Measurements from ENCODE around the gene PLCG1.
"Not testable (repeated sequence)": the region's sequence is repeated elsewhere in the genome, so short reads cannot be mapped to it uniquely, and the experiment has no call there.

Gene PLCG1

DNA sequence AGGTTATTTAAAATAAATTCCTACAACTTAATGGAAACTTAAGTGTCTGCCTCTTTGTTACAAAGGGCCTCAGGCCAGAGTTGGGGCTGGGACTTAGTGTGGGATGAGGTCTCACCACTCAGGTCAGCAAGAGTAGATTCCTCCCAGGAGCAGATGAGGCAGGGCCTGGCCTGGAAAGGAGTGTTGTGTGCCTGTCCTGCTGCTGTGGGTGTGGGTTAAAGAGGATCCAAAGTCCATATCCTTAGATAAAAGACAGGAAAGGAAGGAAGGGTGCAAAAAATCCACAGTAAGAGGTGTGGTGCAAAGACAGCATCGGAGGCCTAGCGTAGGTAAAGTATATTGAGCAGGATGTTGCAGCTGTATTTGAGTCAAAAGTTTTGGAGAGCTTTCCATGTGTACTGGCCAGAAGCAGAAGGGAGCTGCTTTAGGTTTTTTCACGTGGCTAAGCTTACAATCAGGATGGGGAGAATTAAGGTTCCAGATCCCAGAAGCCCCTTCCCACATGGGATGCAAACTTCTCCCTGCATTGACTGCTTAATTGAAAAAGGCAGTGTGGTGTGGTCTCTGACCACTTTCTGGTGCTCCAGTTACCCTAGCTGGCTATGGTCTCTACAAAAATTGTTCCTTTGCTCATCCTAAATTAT lies 12.8 kb upstream of the PLCG1 start:
- no peak for DNase-seq (ENCODE audit: low read depth)

DNA sequence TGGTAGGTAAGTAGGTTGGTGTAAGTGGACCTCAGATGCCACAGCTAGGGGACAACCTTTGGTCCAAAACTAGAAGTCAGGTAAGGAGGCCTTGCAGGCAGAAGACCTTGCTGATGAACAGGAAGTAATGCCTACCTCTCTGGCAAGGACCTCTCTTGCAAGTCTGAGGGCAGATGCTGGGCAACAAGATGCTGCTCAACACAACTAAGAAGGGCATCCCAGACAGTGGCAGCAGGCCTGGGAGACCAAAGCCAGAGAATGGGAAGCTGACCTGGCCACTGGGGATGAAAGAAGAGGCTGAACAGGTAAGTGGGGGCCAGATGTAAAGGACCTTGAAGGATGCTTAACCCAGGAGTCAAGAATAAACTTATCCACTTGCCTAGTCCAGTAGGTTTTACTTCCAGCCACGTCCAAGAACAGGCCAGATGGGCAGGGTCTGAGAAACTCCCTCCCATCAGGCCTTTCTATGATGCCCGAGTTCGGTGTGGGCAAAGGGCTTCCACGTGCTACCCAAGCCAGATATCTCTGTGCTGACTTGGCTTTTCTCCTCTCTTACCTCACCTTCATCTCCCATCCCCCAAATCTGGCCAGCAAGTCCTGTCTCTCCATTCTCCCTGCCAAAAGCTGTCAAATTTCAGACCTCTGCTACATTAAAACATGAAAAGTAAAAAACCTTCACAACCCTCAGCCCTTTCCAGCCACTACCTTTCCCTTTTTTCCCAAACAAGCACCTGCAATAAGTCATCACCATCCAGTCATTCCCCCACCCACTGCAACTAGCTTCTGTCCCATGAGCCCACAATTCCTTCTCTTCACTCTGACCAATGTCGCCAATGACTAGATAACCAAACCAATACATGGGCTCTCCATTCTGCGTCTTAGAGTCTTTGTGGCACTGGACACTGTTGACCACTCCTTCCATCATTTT lies 11.5 kb upstream of the PLCG1 start:
- no peak for DNase-seq (ENCODE audit: low read depth)

DNA sequence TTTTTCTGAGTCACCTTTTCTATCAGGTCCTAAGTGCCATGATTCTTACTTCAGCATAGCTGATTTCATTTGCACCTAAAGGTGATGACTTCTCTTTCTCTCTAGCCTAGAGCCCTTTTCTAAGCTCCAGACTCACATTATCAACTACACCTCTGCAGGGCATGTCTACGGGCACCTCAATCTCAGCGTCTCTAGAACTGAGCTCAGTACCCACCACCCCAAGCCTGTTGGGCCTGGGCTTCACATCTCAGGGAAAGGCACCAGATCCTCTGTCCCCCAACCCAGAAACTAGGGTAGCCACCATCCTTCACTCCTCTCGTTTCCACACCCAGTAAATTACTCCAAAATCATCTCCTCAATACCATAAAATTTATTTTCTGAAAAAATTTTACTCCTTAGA lies 10.6 kb upstream of the PLCG1 start:
- DNase-seq (ENCODE audit: low read depth) = no peak

DNA sequence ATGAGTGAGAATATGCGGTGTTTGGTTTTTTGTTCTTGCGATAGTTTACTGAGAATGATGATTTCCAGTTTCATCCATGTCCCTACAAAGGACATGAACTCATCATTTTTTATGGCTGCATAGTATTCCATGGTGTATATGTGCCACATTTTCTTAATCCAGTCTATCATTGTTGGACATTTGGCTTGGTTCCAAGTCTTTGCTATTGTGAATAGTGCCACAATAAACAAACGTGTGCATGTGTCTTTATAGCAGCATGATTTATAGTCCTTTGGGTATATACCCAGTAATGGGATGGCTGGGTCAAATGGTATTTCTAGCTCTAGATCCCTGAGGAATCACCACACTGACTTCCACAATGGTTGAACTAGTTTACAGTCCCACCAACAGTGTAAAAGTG lies 9.0 kb upstream of the PLCG1 start:
- DNase-seq (ENCODE audit: low read depth) = not testable (repeated sequence)

DNA sequence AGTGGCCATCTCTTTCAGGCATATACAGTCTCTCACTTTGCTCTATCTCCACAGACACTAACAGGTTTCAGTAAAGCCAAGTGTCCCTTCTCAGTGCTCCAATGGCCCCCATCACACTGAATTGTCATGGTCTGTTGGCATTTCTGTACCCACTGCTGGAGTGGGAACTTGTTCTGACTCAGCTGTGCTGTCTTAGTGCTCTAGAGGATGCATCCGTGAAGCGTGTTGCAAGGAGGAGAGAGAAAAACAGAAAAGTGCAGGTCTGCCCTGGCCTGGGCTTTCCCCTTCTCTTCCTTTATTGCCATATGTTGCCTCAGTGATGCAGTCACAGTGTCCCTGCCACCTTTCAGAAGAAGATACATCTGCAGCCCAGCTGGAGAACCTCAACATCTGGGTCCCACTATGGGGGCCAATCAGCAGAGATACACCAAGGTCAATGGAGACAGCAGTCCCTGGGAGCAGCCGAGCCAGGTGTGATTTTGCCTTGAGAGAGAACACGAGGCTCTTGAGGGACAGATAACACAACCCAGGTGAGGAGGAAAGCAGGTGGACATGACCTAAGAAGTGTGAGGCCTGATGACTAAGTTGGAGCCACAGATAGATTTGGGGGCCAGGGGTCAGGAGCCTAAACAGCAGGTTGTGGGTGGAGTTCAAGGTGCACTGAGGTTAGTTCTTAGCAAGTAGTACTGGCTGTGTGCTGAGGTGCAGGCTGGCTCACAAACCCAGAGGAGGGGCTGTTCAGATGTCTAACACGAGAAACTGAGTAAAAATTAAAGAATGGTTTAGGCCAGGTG lies 5.6 kb upstream of the PLCG1 start:
- DNase-seq (ENCODE audit: low read depth) = no peak

DNA sequence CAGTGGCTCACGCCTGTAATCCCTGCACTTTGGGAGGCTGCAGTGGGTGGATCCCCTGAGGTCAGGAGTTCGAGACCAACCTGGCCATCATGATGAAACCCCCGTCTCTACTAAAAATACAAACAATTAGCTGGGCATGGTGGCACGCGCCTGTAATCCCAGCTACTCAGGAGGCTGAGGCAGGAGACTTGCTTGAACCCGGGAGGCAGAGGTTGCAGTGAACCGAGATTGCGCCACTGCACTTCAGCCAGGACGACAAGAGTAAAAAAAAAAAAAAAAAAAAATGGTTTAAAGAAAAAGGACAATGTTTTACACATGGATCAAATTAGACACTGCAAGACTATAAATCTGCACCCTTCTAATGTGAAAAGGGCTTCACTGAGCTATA lies 5.0 kb upstream of the PLCG1 start:
- not testable (repeated sequence) for DNase-seq (ENCODE audit: low read depth)

DNA sequence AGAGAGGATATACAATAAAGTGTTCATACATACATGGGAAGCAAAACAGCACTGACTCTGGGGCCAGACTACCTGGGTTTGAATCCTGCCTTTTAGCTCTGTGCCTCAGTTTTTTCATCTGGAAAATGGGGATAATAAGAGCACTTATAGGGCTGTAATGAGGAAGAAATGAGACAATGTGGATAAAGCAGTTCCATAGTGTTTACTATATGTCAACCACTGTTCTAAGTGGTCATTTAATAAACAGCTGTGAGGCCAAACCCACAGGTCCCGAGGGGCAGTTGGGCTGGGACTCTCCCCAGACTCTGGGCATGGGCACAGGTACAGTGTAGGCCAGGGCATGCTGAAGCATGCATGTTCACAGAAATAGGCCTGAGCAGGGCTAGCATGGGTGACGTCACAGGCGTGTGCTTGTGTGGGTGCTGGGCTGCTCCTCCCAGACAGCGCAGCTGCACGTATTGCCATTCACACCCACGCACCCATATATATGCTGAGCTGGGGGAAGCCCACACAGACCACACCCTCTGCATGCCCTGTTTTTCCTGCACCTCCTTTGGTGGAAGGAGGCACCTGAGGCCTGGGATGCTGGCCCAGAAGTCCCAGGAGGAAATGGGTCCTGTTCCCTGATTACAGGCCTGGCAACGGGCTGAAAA lies 3.5 kb upstream of the PLCG1 start:
- DNase-seq (ENCODE audit: low read depth) = peak; percentile 62

DNA sequence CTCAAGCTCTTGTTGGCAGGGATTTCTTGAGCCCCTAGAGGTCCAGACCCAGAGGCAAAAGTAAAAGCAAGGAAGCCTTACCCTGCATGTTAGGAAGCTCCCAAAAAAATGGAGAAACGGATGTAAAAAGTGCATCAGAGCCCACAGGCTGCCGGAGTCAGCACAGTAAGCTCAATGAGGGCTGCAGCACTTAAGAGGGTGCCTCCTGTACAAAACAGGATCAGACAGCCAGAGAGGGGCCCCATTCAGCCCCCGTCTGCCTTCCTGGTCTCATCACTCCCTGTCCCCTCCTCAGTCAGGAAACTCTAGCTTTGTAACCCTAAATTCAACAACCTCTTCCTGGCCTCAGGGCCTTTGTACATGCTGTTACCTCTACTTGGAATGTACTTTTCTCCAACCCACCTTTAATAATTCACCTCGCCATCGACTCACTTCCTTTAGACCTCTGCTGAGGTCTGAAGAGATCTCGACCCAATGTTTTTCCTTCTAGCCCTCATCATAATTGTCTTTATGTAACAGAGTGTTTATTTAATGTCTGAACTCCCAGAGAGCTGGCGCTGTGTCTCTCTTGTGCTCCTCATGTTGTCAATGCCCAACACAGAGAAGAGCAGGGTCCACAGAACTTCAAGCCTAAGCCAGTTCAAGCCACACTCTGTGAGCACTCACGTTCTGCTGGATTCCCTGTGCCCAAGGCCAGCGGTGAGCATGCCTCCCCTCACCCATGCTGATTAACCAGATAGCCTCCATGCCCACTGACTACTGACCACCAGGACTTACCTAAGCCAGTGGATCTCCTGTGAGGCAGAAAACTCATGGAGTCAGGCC lies 2.8 kb upstream of the PLCG1 start:
- DNase-seq (ENCODE audit: low read depth) = no peak

DNA sequence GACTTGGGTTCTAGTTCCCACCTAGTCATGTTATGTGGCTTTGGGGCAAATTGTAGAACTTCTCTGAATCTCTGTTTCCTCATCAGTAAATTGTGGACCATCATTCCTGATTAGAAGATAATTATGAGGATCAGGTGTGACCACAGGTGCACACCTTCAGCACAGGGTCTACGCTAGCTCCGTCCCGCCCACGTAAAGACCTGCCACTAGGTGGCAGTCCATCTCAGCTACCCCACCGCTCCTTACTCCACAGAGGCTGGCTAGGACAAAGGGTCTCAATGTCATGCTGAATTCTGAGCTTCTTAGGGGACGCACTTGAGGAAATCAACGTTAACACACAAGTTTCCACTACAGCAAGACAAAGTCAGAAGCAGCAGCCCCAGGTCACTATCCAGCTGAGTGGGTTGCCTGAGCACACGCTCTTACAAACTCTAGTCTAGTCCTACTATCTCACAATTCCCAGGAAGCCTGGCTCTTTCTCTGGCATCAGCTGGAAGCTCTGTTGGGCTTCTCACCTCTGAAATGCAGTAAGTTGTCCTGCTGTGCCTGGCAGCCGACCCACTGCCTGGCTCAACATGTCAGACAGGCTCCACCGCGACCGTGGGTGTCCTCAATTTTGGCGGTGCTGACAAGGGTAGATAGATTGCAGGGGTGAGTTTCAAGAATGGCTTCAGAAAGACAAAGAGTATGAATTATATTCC lies 2.0 kb upstream of the PLCG1 start:
- no peak for DNase-seq (ENCODE audit: low read depth)

DNA sequence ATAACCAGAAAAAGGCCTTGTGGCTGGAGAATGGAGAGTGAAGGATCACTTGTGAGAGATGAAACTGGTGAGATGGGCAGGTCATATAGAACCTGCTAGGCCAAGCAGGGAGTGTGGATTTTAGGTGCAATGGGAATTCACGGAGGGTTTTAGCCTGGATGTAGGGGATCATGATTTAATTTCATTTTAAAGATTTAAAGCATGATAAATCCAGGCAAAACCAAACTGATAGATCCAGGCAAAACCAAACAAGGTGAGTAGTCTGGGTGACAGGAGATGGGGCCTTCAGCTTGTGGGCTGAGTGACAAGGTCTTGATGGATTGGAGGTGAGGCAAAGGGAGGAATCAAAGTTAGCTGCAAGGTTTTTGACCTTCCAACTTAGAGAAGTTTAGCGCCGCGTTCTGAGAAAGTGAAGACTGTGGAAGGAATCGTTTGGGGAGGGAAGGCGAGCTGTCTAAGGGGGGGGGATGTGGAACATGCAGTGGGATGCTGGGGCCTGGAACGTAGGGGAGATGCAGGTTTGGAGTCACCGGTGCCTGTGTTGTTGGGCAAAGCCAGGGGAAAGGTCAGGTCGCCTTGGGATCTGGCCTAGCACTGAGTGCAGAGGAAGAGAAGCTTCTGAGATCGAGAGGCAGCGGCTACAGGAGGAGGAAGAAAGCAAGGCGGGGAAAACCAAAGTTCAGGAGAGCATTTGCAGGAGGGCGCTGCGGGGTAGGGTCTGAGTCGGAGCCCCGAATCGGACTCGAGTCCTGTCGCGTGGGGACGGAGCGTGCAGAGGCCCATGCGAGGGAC lies 1.3 kb upstream of the PLCG1 start:
- DNase-seq (ENCODE audit: low read depth) = no peak

DNA sequence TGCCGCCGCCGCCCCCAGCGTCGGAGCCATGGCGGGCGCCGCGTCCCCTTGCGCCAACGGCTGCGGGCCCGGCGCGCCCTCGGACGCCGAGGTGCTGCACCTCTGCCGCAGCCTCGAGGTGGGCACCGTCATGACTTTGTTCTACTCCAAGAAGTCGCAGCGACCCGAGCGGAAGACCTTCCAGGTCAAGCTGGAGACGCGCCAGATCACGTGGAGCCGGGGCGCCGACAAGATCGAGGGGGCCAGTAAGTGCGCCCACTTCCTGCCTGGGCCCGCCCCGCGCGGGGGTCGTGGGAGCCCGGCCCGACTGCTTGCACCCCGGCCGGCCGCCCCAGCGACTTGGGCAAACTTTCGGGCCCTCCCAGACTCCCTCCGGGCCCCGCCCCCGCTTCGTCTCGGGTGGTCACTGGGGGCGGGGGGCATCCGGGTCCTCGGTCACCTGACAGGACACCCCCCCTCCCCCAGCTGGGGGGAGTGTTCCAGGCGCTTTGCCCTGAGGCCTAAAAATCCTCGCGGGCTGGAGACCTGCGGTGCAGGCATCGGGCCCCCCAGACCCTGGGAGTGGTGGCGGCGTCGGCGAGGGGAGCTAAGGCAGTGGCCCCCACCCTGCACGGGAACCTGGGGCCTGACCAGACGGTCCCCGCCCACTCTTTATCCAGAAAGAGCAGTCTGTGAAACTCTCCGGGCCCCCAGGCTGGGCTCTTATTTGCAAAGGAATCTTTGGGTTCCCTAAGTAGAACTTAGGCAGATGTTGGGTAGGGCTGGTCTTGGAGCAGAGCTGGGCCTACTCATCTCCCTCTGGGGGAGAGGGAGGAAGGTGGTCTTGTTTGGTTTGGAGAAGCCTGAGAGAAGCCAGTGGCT lies 501 bp downstream of the PLCG1 start:
- peak; percentile 41 for DNase-seq (ENCODE audit: low read depth)

DNA sequence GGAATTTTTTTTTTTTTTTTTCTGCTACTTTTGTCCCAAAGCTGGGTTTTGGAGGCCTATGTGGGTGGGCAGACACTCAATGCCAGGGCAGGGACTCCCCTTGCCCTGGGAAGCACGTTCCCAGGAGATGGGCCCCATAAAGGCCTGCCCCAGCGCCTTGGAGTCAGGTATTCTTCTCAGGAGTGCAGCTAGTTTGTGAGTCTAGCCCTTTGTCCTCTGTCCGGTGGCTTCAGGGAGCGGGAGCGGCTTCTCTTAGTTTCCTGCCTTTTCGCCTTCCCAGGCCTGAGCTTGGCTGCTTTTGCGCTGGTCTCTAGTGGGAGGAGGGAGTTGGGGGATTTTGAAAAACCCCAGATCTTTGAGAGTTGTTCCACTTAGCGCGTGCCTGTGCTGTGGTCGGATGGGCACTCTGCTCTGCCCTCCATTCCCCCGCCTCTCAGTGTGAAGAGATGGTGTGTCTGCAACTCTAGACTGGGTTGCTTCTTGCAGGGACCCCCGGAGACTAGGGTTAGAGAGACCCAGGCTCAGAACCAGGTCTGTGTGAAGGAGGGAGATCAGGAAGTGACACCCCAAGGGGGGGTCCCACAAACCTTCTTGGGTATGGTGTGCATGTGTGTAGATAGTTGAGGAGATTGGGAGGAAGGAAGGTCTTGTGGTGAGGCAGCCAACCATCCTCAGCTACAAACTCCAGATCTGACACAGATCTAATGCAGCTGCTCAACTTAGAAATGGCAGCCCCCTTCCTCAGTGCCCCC lies 1.3 kb downstream of the PLCG1 start:
- no peak for DNase-seq (ENCODE audit: low read depth)

DNA sequence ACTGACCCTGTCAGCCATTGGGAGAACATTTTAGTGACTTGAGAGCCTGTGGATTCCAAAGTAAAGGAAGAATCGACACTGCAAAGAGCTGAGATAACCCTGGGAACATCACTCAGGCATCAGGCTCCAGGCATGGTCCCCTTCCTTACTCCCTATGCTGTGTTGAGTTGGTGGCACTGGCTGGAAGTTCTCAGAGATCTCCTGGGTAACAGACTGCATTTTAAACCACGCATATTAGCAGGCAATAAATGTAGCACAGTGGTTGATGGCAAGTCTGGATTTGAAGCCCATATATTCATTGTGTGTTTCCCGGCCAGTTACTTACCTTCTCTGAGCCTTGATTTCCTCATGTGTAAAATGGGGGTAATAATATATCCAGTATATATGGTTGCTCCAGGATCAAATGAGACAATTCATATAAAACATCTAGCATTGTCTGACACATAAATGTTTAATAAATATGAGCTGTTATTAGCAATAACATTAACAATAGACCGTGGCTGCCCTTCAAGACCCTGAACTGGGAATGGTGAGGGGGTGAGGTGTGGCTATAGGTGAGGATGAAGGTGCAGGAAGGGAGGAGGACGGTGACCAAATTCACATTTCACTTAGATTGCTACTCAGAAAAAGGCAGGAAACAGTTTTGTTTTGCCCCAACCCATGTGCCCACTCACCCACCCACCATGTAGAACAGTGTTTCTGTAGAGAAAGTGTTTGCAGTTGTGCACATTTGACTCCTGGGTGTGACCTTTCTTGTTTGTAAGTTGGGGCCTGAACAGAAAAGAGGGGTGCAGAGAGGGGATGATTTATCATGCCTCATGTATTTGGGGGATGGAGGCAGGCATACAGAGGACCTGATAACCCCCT lies 2.1 kb downstream of the PLCG1 start:
- DNase-seq (ENCODE audit: low read depth) = no peak

DNA sequence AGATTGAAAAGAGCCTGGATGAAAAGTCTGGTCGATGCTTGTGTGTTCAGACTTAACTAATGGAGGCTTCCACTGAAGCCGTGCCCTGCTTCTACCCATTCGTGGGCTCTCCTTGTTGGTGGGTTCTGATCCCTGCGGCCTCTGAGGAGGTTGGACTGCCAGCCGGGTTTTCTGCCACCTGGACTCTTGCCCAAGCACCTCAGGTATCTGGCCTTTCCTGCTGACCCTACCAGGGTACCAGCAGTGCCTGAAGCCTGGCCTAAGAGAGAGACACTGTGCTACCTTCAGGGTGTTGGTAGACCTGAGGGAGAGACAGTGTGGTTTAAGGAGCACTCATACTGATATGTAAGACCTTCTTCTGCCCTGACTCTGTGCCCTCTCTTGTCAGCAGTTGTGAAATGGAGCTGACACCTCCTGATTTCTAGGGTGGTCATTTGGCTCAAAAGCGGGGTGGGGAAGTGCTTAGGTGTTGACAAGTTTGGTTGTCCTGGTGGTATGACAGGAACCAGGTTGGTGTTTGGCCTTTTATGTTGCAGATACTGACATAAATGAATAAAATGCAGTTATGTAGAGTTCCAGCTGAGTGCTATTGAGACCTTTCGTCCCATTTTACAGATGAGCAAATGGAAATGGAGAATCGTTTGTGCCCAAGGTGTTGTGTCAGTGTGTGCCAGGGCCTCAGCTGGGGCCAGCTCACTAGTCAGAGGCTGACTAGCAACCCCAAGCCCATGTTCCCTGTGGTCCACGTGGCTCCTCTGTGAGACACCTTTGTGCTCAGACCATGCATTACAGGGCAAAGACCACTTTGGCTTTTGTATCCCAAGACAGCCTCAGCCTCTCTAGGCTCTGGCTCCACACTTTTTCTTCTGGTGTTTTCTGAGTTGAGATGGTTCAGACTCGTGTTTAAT lies 3.1 kb downstream of the PLCG1 start:
- no peak for DNase-seq (ENCODE audit: low read depth)

DNA sequence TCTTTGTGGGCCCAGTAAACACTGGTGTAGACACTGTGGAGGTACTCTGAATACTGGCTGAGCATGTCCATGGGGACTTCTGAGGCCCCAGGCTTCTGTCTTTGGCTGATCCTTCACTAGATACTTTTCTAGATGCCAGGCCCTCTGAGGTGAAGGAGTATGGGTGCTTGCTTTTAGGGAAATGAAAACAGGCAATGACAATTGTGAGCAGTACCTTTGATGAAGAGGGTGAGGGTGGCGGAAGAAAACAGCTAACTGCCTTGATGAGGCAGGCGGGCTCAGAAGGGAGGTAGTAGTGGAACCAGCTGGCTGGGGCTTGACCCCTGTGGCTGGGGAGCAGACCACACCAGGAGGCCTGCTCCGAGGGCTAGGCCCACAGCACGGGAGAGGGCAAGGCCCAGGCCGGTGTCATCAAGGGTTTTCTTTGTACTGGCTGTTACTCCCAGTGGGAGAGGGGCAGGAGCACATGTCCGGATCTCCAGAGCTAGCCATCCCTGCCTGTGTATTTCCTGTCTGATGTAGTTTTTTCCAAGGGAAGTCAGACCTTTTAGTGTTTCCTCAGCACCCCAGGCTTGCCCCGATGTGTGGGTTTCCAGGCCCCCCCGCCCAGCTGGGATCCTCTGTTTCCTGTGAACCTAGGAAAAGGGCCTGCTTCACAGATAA lies 3.9 kb downstream of the PLCG1 start:
- DNase-seq (ENCODE audit: low read depth) = no peak
